Keratinocyte (primary cell): ENCODE measurements around the gene SSPN.

Experiments
- EZH2 ChIP-seq: IDR thresholded peaks from one replicate; pipeline ENCODE4 v1.6.1; 2012; ENCODE audit warnings: inconsistent platforms, mild to moderate bottlenecking, low read length, moderate library complexity
- TF ChIP-seq, protein P1 (sequence below), 3 experiments: IDR thresholded peaks in 1 of 3; conservative IDR thresholded peaks in 1 of 3; optimal IDR thresholded peaks in 1 of 3; 2 replicates in 2 of 3; 3 replicates in 1 of 3; pipeline versions ENCODE3 to v1.5.1; 2011; ENCODE audit warnings: low read length in 3 of 3, mild to moderate bottlenecking in 3 of 3, moderate library complexity in 2 of 3, control low read depth in 1 of 3, inconsistent platforms in 1 of 3; ENCODE audit not compliant: insufficient read depth in 2 of 3; ENCODE audit errors: extremely low read depth in 1 of 3

DNA sequence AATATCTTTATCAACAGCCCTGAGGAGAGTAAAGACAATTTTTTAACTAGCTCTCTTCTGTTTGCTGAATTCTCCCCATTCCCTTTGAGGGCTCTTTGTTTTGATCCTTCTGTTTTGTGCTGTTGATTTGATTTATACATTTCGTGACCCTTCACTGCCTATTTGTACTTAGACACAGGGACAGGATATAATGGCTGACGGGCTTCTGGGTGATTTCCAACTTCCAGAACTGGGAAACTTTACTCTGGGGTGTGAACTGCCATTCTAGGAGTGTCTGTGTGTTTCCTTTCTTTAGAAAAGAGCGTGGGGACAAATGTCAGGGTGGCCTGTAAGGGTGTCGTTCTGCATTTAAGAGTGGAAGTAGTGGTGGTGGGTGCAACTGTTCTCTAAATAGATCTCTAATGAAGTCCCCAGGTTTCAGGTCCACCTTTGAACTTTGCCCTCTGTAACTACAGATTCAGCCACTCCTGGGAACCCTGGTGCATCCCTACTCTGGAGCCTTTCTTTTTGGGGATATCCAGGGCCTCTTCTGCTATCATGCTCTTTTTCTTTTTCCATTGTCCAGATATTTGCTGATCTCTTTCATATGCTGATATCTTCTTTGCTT is 22.3 kb upstream of the SSPN start:
- TF ChIP-seq, protein P1, sequence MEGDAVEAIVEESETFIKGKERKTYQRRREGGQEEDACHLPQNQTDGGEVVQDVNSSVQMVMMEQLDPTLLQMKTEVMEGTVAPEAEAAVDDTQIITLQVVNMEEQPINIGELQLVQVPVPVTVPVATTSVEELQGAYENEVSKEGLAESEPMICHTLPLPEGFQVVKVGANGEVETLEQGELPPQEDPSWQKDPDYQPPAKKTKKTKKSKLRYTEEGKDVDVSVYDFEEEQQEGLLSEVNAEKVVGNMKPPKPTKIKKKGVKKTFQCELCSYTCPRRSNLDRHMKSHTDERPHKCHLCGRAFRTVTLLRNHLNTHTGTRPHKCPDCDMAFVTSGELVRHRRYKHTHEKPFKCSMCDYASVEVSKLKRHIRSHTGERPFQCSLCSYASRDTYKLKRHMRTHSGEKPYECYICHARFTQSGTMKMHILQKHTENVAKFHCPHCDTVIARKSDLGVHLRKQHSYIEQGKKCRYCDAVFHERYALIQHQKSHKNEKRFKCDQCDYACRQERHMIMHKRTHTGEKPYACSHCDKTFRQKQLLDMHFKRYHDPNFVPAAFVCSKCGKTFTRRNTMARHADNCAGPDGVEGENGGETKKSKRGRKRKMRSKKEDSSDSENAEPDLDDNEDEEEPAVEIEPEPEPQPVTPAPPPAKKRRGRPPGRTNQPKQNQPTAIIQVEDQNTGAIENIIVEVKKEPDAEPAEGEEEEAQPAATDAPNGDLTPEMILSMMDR (optimal IDR thresholded peaks at IDR 0.05 in 1 of 3, IDR thresholded peaks at IDR 0.05 in 1 of 3, conservative IDR thresholded peaks at IDR 0.05 in 1 of 3; ENCODE audit: extremely low read depth in 1 of 3, insufficient read depth in 2 of 3, low read length in 3 of 3): no peak
- no peak for TF ChIP-seq EZH2
